HG03103 (cell line): ENCODE results near the gene EPS8L2.

Experiments
- ATAC-seq: cut with Tn5 transposase; IDR thresholded peaks from one replicate; pipeline ENCODE4 v1.9.1; 2021; ENCODE audit warnings: low read depth; ENCODE audit not compliant: unreplicated experiment

The EPS8L2 gene

DNA sequence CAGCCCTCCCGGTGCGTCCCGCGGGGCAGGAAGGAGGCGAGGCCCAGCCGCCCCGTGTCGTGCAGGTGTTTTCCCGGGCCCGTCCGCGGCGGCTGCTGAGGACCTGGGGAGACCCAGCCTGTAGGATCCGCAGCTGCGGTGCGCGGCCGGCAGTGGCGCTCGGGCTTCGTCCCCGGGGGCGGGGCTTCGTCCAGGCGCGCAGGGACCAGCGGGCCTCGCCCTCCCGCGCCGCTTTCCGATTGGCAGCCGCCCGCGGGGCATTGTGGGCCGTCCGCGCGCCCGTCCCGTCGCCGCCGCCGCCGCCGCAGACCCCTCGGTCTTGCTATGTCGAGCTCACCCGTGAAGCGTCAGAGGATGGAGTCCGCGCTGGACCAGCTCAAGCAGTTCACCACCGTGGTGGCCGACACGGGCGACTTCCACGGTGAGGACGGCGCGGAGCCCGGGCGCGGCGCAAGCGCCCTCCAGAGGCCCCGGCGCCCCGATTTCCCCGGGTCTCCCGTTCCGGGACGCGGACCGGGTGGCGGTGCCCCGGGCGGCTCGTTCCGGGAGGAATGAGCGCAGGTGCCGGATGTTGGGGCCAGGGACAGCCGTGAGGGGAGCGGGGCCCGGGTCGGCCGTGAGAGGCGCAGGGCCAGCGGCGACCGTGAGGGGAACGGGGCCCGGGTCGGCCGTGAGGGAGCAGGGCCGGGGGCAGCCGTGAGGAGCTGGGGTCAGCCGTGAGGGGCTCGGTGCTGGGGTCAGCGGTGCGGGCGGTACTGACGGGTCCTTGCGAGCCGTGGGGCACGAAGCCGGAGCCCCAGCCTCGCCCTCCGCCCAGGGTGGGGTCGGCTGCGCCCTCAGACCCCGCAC, 41.4 kb downstream of the EPS8L2 start, which contains the start of gene TALDO1:
Gene TALDO1, plus strand, starts transcription at position 307 of the 849 bp plus-strand sequence. Its CDS starts 18 bp downstream, at position 325.
- peak; percentile 71 for ATAC-seq

GRCh38 chr11:748007-748359, 42.0 kb downstream of the EPS8L2 start:
- no peak for ATAC-seq

DNA sequence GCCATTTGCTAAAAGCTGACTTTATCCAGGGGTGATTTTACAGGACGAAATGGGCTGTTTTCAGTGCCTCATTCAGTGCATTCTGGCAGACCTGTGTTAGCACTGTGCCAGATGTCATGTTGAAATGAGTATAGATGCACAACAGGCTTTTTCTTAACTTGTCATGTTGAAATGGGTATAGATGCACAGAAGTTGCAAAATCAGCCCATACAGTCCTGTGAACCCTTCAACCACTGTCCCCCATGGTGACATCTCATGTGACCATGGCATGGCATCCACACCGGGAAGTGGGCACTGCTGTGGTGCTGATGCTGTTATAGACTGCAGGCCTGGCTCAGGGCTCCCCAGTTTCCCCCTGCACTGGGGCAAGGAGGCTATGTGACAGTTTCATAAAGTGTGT, 43.7 kb downstream of the EPS8L2 start:
- ATAC-seq = no peak

- ATAC-seq = no peak
Observed at GRCh38 chr11:760236-760635, 54.2 kb downstream of the EPS8L2 start.

DNA sequence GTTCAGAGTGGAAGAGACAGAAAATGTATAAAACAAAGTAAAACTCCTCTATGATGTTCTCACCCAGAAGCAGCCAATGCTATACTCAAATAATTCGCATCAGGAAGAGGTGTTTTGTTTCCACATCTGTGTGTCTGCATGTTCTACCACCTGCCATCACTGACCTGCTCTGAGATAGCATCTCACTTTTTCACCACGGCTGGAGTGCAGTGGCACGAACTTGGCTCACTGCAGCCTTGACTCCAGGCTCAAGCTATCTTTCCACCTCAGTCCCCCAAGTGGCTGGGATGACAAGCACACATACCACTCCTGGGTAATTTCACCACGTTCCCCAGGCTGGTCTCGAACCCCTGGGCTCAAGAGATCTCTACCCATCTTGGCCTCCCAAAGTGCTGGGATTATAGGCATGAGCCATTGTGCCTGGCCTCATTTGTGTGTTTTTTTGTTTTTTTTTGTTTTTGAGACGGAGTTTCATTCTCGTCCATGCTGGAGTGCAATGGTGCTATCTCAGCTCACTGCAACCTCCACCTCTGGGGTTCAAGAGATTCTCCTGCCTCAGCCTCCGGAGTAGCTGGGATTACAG, 55.6 kb downstream of the EPS8L2 start:
- ATAC-seq = no peak

- no peak for ATAC-seq
Observed at GRCh38 chr11:762421-763072, 56.5 kb downstream of the EPS8L2 start.

GRCh38 chr11:763073-763463, 57.0 kb downstream of the EPS8L2 start:
- no peak for ATAC-seq

GRCh38 chr11:763549-764321, 57.7 kb downstream of the EPS8L2 start:
- ATAC-seq = no peak

DNA sequence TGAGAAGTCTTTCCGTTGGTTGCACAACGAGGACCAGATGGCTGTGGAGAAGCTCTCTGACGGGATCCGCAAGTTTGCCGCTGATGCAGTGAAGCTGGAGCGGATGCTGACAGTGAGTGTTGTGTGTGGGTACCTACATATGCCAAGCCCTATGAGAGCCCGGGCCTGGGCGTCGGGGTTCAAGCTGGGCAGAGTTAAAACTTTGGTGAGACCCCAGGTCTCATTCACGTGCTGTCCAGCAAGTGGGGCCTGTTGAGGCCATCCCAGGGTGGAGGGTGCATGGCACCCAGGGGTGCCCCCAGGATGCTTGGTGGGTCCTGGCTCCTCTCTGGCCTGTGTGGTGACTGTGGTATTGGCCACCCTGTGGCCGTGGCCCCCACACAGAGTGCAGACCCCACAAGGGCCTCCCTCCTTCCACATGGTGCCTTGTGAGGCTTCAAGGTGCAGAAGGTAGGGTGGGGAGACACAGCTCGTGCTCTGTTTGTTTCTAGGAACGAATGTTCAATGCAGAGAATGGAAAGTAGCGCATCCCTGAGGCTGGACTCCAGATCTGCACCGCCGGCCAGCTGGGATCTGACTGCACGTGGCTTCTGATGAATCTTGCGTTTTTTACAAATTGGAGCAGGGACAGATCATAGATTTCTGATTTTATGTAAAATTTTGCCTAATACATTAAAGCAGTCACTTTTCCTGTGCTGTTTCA, 58.4 kb downstream of the EPS8L2 start:
- ATAC-seq = no peak

DNA sequence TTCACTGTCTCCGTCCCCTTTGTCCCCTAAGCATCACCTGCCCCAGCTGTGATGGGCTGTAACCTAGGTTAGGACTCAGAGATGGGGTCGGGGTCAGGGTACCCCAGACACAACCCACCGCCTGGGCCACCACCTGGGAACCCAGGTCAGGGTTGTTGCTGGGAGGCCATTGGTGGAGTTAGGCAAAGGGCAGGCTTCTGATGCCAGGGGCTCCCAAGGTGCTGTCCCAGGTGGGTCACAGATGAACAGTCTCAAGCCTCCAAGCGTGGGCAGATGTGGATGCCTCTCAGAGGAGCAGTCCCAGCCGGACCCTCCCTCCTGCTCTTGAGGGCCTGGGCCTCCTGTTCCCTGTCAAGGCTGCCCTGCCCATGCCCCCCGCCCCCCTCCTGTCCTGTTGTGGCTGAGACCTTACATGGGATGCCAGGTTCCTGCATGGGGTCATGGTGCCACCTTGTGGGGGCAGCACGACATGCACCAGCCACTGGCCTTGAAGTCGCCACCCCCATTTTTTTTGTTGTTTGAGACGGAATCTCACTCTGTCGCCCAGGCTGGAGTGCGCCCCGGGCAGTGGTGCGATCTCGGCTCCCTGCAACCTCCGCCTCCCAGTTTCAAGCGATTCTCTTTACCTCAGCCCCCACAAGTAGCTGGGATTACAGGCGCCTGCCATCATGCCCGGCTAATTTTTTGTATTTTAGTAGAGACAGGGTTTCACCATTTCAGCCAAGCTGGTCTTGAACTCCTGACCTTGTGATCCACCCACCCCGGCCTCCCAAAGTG, 59.2 kb downstream of the EPS8L2 start:
- no peak for ATAC-seq

DNA sequence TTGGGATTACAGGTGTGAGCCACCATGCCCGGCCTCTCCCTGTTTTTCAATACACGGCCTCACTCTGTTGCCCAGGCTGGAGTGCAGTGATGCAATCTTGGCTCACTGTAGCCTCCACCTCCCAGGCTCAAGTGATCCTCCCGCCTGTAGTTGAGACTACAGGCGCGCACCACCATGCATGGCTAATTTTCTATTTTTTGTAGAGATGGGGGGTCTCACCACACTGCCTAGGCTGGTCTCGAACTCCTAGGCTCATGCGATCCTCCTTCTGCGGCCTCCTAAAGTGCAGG, 59.7 kb downstream of the EPS8L2 start:
- no peak for ATAC-seq

DNA sequence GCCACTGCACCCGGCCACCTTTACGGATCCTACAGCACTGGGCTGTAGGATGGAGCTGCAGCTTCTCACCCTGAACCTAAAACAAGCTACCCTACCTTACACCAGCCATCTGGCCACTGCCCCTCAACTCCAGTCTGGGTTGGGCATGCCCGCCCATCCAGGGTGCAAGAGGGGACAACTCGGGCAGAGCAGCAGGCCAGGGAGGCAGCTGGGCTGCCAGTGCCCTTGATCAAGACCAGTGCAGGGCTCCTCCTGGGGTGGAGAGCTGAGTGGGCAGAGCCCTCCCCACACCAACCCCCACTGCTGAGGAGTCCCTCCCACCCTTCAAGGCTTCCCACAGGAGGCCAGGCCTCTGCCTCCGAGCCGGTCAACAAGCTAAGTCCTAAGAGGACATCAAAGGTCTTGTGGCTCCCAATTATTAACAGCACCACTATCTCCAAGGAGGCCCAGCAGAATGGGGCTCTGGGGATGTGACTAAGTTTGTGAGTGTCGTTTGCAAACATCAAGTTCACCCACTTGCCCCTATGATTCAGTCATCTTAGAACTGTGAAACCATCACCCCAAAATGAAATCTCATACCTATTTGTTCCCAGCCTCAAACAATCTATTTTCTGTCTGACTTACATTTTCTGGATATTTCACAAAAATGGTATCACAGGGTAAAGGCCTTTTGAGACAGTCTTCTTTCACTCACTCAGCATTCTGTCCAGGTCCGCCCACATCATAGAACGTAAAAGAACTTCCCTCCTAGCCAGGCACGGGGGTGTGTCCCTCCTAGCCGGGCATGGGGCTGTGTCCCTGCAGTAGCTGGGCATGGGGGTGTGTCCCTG, 60.3 kb downstream of the EPS8L2 start:
- ATAC-seq = no peak

DNA sequence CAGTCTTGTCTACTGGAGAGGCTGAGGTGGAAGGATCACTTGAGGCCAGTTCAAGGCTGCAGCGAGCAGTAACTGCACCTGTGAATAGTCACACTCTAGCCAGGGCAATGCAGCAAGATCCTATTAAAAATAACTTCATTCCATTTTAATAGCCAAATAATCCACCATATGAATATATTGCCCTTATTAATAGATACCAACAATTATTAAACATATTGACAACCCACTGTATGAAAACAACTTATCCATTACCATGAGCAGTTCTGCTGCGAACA, 60.8 kb downstream of the EPS8L2 start:
- ATAC-seq = no peak

DNA sequence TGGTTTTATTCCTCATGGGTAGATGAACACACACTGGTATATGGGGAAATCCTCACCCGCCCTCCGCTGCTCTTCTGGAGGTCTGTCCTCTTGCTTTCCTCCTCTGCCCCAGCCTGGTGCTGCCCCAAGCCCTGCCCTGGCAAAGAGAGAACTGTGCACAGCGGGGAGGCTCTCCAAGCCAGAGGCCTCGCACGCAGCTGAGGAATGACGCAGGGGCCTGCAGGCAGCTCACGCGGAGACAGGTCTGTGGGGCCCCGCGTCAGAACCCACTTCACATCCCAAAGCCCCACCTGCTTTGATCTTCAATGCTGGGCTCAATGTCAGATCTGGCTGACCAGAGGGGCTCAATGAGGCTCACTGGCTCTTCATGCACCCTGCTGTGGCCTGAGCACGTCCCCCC, 61.2 kb downstream of the EPS8L2 start:
- no peak for ATAC-seq

- ATAC-seq = no peak
Observed at GRCh38 chr11:769887-770641, 64.0 kb downstream of the EPS8L2 start.

DNA sequence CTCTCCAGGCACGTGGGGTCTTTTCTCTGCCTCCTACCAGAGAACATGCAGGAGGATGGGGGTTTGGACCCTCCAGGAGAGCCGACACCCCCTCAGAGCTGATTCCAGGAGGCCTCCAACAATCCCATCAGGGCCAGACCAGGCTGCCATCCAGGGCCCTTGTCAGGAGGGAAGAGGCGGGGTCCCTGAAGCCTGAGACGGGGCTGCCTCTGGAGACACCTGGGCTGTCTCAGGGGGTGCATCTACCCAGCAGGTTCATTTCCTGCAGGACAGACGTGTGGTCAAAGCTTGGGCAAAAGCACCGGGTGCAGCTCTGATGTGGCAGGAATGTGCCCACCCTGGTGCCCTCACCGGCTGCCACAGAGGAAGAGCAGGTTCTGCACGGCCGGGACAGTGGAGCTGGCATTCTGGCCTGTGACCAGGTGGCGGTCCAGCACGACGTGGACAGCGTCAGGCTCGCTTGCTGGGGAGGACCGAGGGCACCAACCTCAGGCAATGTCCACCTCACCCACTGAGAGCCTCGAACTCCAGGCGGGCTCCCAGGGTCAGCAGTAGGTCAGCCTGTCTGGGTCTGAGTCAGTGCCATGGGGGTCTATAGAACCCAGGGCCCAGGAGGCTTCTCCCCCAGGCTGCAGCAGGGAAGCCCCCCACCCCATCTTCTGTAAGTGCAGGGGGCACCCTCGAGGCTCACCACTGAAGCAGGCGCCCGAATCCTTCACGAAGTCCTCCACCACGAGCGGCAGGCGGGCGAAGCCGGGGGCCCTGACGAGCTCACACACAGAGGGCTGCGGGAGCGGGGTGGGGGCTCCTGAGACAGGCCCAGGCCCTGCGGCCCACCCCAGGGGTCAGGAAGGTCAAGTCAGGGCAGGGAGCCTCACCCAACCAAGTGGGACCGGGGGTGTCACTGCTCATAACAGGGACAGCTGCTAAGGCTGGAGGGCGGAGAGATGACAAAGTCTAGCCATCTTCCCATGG, 64.9 kb downstream of the EPS8L2 start:
- ATAC-seq = no peak

DNA sequence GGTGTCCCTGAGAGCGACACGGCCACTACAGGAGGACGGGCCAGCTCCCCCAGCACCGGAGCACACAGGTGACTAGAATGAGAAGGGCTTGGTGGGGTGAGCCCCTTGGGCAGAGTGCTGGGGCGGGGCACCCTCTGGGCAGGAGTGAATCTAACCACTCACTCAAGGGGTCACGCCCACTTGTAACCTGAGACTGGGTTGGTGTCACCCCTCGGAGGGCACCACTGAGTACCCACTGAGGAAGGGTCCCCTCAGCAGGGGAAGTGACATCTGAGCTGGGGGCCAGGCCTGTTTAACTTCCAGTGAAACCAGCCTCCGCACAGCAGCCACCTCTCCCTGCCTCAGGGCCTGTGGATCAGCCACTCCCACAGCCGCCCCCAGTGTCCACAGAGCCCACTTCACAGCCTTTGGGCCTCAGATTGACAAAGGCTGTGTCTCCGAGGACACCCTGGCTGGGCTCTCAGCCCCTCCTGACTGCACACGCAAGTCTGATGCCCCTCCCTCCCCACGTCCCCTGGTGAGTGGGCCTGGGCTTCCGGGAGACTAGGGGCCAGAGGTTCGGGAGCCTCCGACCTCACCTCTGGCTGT, 65.7 kb downstream of the EPS8L2 start:
- no peak for ATAC-seq
